ENCODE results near the gene SDR42E2. TPM values are rescaled to one million over a fixed set of nuclear protein-coding genes. Genes with fewer than 3 reads are reported as not detected.
"Not testable (repeated sequence)": the region's sequence is repeated elsewhere in the genome, so short reads cannot be mapped to it uniquely, and the experiment has no call there.

SDR42E2 gene
- total and polyA plus RNA-seq, 2 of the 4 experiments (the other 2 are of a cell fraction), result not detected

GRCh38 chr16:22195695-22196558 is 33.6 kb downstream of the SDR42E2 start (continued):
- no peak for TF ChIP-seq ELK1 (IDR thresholded peaks at IDR 0.05; ENCODE audit: borderline replicate concordance, low read depth, low read length)

GRCh38 chr16:22196559-22197168 is 34.4 kb downstream of the SDR42E2 start:
- H4K91ac ChIP-seq (ENCODE audit: insufficient read depth, low read depth, low read length); H3K4ac ChIP-seq (ENCODE audit: low read depth, low read length); H2BK15ac ChIP-seq (ENCODE audit: low read depth, low read length); H4K20me1 ChIP-seq (ENCODE audit: insufficient read depth, low read length); H2AK5ac ChIP-seq (ENCODE audit: low read depth, low read length); H3K4me3 ChIP-seq (ENCODE audit: insufficient read depth, low read depth, low read length); H4K5ac ChIP-seq (ENCODE audit: low read depth, low read length); H3K27me3 ChIP-seq (ENCODE audit: control insufficient read depth, insufficient read depth, low read length); H3K18ac ChIP-seq (ENCODE audit: low read depth, low read length); H3K14ac ChIP-seq (replicated peaks; ENCODE audit: low read depth, low read length); in situ Hi-C loops (cut with MboI; ENCODE audit: low sequenced_read_pairs); BruUV-seq (replicated peaks); H3K56ac ChIP-seq (ENCODE audit: extremely low read depth, insufficient read depth, low read length); ATAC-seq (ENCODE audit: low read depth); dilution Hi-C loops (cut with HindIII; ENCODE audit: low sequenced_read_pairs, unreplicated experiment); H2BK20ac ChIP-seq (ENCODE audit: low read depth, low read length); H3K4me2 ChIP-seq (ENCODE audit: low read depth, low read length); DNase-seq; H3K27ac ChIP-seq (ENCODE audit: insufficient read depth, low read length); H2BK5ac ChIP-seq (ENCODE audit: low read depth, low read length, poor library complexity, severe bottlenecking); POLR2A ChIA-PET (ENCODE audit: unreplicated experiment); H3K23ac ChIP-seq (ENCODE audit: low read depth, low read length); H2AK9ac ChIP-seq (replicated peaks; ENCODE audit: low read depth, low read length, poor library complexity); H3K36me3 ChIP-seq (ENCODE audit: control insufficient read depth, insufficient read depth, low read length); H4K8ac ChIP-seq (ENCODE audit: low read depth in 2 of 2, low read length in 2 of 2); H2BK120ac ChIP-seq (ENCODE audit: low read depth, low read length); H3K9ac ChIP-seq (ENCODE audit: low read depth, low read length); H3K4me1 ChIP-seq (ENCODE audit: control insufficient read depth, insufficient read depth, low read length); H2AFZ ChIP-seq (replicated peaks; ENCODE audit: low read length, poor library complexity); H3K9me3 ChIP-seq (ENCODE audit: control insufficient read depth, insufficient read depth, low read length); H3K79me1 ChIP-seq (ENCODE audit: low read depth in 1 of 2, low read length in 2 of 2): not testable (repeated sequence)
- intact Hi-C loops (cut with micrococcal nuclease), result loop anchor here (1.0 kb wide), 1 partner anchor 101 kb away; the partner anchor contains the start of gene POLR3E
- CTCF ChIA-PET, result interaction anchor here (0.5 to 1.3 kb wide), 3 partner anchors 9 to 104 kb away, joined by 3 to 4 read pairs (median 3); no protein-coding TSS in a partner anchor
- H3K9me1 ChIP-seq (ENCODE audit: insufficient read depth, low read length), result peaks cover 14% of the 10 kb centered on the region
- 0 out of 2 replicates have a peak, but pooled peaks have one; percentile 0 for TF ChIP-seq CEBPB (IDR thresholded peaks at IDR 0.05; ENCODE audit: low read depth, low read length)
- WGBS, 2 experiments (ENCODE audit: extremely low coverage in 2 of 2, insufficient read length in 1 of 2), result no CpG with 5 or more reads among the region's 20 CpGs

All from IMR-90 (cell line).